ENCODE data around the gene DIS3.

DNA sequence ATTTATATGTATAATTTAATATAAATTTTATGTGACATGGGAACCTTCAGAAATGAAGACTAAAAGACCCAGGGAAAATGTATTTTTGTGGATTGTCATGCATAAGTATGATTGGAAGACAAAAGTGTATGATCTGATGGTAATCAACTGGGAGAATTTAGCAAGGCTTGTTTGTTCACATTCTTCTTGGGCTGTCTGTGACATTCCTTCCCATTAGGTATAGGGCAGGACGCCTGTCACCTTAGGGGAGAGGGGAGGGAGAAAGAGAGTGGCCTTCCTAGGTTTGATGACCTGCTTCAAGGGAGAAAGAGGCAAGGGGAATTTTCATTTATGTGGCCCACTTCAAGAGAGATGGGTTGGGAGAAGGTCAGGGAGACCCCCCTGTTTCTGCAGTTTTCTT lies 22.6 kb upstream of the DIS3 start:
- TF ChIP-seq, protein P1, sequence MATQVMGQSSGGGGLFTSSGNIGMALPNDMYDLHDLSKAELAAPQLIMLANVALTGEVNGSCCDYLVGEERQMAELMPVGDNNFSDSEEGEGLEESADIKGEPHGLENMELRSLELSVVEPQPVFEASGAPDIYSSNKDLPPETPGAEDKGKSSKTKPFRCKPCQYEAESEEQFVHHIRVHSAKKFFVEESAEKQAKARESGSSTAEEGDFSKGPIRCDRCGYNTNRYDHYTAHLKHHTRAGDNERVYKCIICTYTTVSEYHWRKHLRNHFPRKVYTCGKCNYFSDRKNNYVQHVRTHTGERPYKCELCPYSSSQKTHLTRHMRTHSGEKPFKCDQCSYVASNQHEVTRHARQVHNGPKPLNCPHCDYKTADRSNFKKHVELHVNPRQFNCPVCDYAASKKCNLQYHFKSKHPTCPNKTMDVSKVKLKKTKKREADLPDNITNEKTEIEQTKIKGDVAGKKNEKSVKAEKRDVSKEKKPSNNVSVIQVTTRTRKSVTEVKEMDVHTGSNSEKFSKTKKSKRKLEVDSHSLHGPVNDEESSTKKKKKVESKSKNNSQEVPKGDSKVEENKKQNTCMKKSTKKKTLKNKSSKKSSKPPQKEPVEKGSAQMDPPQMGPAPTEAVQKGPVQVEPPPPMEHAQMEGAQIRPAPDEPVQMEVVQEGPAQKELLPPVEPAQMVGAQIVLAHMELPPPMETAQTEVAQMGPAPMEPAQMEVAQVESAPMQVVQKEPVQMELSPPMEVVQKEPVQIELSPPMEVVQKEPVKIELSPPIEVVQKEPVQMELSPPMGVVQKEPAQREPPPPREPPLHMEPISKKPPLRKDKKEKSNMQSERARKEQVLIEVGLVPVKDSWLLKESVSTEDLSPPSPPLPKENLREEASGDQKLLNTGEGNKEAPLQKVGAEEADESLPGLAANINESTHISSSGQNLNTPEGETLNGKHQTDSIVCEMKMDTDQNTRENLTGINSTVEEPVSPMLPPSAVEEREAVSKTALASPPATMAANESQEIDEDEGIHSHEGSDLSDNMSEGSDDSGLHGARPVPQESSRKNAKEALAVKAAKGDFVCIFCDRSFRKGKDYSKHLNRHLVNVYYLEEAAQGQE (IDR thresholded peaks at IDR 0.05; ENCODE audit: low read depth), result no peak
- TF ChIP-seq, protein P2, sequence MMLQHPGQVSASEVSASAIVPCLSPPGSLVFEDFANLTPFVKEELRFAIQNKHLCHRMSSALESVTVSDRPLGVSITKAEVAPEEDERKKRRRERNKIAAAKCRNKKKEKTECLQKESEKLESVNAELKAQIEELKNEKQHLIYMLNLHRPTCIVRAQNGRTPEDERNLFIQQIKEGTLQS (IDR thresholded peaks at IDR 0.05), result no peak
- TF ChIP-seq POLR2A (IDR thresholded peaks at IDR 0.05; ENCODE audit: borderline replicate concordance, extremely low read depth, insufficient read depth, insufficient read length) (no peak), POLR2AphosphoS5 (IDR thresholded peaks at IDR 0.05; ENCODE audit: low read depth, low read length) (no peak), SIN3A (IDR thresholded peaks at IDR 0.05; ENCODE audit: low read depth) (no peak)

Data from HCT116 (cell line).